Measurements from ENCODE around the gene TTLL11.

TTLL11 gene

DNA sequence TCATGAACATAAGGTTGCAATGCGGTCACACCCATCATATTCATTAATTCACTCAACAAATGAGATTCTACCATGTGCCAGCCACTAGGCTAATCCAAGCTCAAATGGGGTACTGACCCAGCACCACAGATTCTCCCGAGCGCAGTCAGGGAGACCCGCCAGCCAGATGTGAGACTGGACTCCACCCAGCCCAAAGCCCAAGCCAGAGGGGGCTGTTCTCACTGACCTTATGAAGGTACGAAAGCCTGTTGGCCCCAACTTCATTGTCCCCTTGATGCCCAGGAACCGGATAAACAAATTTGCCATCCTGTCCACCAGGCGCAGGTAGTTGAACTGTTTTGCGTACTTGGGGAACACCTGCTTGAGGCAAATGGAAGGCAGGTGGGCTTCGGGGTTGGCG is 222.8 kb downstream of the TTLL11 start:
- DNase-seq: no peak

GRCh38 chr9:121868626-121869025 is 224.5 kb downstream of the TTLL11 start:
- DNase-seq: no peak

DNA sequence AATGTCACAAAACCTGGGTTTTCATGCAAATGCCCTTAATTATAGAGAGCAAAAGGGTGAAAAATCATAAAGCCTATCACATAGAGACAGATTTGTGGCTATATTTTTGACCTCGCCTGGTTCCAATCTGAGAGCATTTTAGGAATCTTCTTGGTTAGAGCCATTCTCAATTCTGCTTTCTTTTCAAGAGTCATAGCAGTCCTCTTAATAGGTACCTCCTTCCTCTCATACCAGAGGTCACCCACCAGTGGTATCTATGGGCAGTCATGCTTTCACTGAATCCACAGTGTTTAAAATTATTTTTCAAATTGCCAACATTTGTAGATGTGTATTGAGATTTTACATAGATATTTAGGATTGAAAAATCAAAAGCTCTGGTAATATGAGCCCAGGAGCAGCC is 226.2 kb downstream of the TTLL11 start:
- DNase-seq: no peak

DNA sequence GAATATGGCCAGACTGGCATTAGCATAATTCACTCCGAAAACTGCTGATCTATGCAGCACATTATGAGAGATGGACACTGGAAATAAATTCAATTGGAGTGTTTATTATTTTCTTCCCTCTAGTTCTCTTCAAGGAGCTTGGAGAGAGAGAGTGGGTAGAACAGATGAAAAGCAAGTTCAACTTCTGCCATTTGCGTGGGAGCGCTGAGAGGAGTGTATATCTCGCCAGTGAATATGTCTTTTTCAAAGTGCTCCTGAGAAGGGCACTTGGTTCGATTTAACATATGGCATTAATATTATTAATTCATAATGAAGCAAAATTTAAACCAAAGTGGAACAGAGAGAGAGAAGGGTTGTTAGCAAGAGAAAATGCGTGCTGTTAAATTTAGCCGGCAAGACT is 227.2 kb downstream of the TTLL11 start:
- no peak for DNase-seq

GRCh38 chr9:121865060-121865459 is 228.0 kb downstream of the TTLL11 start:
- DNase-seq: no peak

DNA sequence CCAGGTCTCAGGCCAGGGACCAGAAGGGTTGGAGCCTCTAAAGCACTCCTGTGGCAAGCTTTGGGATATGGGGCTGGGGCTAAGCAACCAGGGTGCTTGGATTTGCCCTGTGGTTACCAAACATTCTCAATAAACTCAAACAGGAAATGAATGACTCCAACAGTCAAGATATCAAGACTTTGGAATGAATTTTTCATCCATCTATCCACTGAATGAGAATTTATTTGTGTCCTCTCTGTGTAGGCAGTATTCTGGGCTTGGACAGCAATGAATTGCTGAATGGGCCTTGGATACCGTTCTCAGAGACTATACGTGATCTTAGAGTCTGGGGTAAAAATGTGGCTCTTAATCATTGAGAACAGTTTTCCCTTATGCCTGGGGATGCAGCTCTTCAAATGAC is 229.2 kb downstream of the TTLL11 start:
- DNase-seq: no peak

DNA sequence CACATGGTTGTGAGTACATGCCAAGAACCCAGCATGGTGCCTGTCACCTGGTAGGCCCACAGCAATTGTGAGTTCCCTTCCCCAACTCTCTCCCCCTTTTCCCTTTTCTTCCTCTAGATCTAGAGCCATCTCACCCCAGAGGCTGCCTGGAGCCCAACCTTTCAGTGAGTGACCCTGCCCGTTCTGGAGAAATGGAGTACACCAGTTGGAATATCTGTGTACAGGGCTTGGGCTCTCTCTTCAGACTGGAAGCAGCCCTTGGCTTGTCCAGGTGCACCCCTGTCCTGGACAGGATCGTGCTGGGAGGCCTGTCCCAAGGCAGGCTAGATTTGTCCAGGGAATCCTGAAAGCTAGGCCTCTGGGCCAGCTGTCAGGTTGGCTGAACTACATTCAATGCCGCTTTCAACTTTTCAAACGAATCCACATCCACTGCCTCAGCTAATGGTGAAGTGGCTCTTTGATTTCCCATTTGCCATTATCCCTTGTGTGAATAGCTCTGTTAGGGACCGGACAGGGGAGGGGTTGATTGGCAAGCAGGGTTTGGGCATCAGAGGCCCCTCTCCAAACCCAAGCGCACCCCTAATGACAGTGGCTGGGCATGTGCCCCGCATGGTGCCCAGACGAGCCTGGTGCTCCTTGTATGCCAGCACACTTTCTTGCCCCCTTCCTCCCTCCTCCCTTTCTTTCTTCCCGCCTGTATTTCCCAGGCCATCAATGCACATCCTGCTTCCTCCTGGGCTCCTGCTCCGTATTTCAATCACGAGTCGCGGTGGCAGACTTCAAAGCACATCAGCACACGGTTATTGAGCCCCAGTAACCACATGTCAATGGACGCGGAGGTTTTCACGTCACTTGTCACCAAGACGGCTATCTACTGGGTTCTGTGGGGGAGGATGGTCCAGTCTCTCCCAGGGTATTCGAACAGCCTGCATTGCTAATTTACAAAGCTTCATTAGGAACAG is 230.5 kb downstream of the TTLL11 start:
- no peak for DNase-seq

DNA sequence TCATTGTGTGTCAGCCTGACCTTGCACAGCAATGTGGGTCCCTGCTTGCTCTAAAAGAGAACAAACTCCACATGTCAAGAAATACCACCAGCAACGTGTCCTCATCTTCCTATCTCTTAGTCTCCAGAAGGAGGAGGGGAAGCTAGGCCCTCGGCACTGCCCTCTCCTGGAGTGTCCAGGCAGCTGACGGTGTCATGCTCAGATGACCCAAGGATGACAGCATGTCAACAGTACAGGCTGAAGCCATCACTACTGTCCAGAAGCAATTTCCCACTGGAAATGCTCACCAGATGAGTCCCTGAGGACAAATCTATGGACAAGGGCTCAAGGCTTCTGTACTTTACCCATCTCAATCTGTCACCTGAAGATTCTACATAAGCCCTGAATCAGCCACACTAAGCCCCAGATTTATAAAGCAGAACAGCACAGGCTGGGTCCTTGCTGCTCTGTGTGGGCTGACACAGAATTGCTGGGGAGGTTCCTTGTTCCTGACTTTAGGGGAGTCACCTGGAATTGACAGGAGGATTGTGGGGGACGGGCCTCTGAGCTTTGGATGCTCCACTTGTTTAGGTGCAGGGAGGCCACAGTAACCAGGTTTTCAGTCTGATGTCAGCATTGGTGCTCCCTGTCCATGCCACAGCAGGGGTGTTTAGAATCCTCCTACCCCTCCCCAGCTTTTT is 231.5 kb downstream of the TTLL11 start:
- DNase-seq: no peak

DNA sequence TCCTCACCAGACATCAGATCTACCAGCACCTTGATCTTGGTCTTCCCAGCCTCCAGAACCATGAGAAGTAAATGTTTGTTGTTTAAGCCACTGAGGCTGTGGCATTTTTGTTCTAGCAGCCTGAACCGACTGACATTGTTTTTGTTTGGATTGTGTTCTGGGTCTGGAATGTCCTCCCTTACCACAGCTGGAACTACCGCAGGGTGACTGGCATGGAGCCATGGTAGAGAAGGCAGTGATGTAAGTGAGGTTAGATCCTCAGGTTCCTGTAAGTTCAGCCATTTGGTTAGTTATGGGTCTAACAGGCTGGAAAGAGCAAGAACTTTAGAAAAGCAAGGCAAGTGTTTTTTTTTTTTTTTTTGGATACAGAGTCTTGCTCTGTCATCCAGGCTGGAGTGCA is 232.4 kb downstream of the TTLL11 start:
- no peak for DNase-seq

DNA sequence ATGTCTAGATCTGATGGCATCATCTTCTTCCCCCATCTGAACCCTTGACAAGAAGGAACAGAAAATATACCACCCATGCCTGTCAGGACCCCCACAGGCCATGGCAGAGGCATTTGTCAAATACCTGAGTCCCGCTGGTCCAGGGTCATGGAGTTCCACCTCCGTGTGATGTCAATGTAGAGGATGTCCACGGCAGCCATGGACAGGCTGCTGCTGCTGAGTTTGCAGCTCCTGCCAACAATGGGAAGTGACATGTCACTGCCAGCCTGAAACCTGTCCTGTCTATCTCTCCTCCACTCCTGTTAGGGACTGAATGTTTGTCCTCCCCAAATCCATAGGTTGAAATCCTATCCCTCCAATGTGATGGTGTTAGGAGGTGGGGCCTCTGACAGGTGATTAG is 232.9 kb downstream of the TTLL11 start:
- no peak for DNase-seq

DNA sequence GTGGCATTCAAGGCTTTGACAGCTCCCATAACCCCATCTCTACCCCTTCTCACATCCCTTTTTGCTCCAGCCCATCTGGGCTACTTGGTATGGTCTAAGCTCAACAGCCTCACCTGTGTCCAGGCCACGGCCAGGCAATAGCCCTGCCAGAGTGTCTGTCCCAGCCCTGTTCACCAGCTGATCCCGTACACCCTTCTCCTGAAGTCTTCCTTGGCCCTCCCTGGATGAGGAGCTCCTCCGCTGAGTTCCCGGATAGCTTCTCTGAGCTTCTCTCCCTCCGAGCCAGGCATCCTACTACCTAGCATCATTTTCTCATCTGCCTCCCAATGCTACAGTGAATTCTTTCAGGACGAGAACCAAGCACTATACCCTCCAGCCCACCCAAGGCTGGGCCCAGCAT is 233.5 kb downstream of the TTLL11 start:
- no peak for DNase-seq

DNA sequence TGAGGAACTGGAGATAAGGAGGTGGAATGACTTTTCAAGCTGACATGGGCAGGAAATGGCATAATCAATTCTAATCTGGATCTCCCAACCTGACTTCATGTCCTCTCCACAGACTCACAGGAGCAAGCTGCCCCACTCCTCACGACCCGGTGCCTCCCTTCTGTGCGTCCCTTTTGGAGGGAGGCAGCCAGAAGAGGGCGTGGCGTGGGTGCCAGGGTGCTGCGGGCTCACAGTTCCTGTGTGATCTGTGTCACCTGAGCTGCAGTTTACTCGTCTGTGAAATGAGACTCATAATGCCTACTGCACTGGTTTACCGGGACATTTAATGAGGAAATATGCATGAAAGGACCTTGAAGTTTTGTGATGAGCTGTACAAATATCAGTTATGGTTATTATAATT is 234.3 kb downstream of the TTLL11 start:
- no peak for DNase-seq

GRCh38 chr9:121857928-121858327 is 235.2 kb downstream of the TTLL11 start:
- DNase-seq: no peak

DNA sequence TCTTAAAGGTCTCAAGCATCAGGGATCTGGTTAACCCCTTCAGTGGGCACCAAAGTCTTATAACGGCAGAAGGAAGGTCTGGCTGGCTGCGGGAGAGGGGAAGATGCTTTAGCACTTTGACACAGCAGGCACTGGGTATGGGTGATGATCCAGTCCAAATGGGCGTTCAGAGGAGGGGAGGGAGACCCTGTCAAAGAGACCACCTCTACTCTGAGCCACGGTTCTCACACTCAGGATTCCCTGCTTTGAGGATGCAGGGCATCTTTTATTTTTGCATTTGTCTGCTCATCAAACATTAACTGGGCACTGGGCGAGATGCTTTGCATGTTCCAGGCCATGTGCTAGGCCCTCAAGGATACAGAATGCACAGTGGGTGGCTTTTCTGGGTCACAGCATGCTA is 237.6 kb downstream of the TTLL11 start:
- no peak for DNase-seq

- no peak for DNase-seq
These were observed 239.3 kb downstream of the TTLL11 start for GRCh38 chr9:121853617-121854395.

- no peak for DNase-seq
These were observed 240.2 kb downstream of the TTLL11 start for GRCh38 chr9:121852651-121853616.

- DNase-seq: no peak
These were observed 240.9 kb downstream of the TTLL11 start for GRCh38 chr9:121852241-121852640.

GRCh38 chr9:121851641-121852091 is 241.4 kb downstream of the TTLL11 start:
- no peak for DNase-seq

DNA sequence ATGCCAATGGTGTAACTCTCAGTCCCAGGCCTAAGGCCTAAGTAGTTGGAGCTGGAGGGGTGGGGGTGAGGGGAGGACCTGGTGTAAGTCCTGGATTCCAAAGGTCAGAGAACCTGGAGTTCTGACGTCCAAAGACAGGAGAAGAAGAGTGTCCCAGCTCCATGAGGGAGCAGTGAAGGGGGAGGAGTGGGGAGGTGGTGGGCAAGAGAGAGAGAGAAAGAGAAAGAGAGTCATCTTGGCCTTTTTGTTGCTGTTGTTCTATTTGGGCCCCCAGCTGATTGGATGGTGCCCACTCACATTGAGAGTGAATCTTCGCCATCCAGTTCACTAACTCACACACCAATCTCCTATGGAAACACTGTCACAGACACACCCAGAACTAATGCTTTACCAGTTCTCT is 242.7 kb downstream of the TTLL11 start:
- no peak for DNase-seq

GRCh38 chr9:121849554-121849953 is 243.6 kb downstream of the TTLL11 start:
- no peak for DNase-seq

- no peak for DNase-seq
These were observed 248.5 kb downstream of the TTLL11 start for GRCh38 chr9:121844562-121844961.

DNA sequence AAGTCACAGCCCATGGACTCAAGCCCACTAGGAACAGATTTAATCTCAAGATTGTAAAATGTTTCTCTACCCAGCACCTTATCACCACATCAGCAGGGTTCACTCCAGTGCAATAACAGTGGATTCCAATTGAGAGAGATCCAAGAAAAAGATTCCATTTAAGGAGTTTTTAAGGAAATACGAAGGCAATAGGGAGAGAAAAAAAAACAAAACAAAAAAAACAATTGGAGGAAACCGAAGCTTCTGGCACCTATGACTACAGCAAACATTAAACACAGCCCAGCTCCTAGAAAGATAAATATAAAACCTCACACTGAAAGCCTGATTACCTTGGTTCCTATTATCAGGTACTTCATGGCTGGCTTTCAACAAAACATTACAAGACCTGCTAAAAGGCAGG is 249.0 kb downstream of the TTLL11 start:
- no peak for DNase-seq

All from NCI-H526 treated with DMSO at 0.1 percent for 48 hours (cell line).